Osteocyte (in vitro differentiated cells): ENCODE measurements around the gene PDZD11. TPM values are rescaled to one million over a fixed set of nuclear protein-coding genes. Genes with fewer than 3 reads are reported as not detected.
"Not testable (repeated sequence)": the region's sequence is repeated elsewhere in the genome, so short reads cannot be mapped to it uniquely, and the experiment has no call there.

Source experiments
- DNase-seq: peaks from one replicate; pipeline ENCODE4 v3.0.0; 2021; ENCODE audit warnings: mixed read lengths; ENCODE audit not compliant: unreplicated experiment; ENCODE audit errors: extremely low spot score
- H3K27ac Mint-ChIP-seq: one replicate; pipeline ENCODE4 v1.8.0; 2021; ENCODE audit warnings: mild to moderate bottlenecking, mixed read lengths; ENCODE audit not compliant: unreplicated experiment
- H3K27me3 Mint-ChIP-seq: one replicate; pipeline ENCODE4 v1.8.0; 2021; ENCODE audit warnings: mixed read lengths; ENCODE audit not compliant: unreplicated experiment
- H3K36me3 Mint-ChIP-seq: one replicate; pipeline ENCODE4 v1.8.0; 2021; ENCODE audit warnings: mixed read lengths; ENCODE audit not compliant: unreplicated experiment
- H3K4me1 Mint-ChIP-seq: one replicate; pipeline ENCODE4 v1.8.0; 2021; ENCODE audit warnings: mixed read lengths; ENCODE audit not compliant: unreplicated experiment
- H3K4me3 Mint-ChIP-seq: one replicate; pipeline ENCODE4 v1.8.0; 2021; ENCODE audit warnings: mild to moderate bottlenecking, moderate library complexity, mixed read lengths; ENCODE audit not compliant: unreplicated experiment
- H3K9me3 Mint-ChIP-seq: one replicate; pipeline ENCODE4 v1.8.0; 2021; ENCODE audit warnings: mixed read lengths; ENCODE audit not compliant: unreplicated experiment
- total RNA-seq: library from RNA; stranded (reverse); gene quantifications from 2 replicates; pipeline ENCODE4 v1.2.1, GENCODE V29; 2021
- TF ChIP-seq, protein P1 (sequence below): fragments of 200-600 bp; sonication (generic); IDR thresholded peaks from 2 replicates; pipeline ENCODE4 v1.5.0; 2021; ENCODE audit warnings: antibody characterized with exemption, mild to moderate bottlenecking, moderate library complexity

The PDZD11 gene
- total RNA-seq, 1 donor from 2014 or later = 46.9 TPM

DNA sequence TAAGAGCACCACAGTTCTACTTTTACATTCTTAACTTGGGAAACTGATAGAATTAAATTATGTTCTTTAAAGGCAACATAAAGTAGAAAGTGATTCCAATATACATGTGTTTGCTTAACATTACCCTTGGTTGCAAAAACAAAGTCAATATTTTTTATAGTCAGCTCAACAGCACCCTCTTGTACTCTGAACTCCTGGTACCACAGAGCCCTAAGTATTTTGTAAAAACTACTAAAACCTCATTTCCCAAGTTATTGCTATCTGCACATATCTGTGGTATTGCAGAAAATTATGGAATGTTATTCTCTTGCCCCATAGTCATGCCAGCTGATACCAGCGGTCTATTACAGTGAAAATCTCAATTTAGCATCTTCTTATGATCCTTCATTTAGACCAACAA, 3.1 kb upstream of the PDZD11 start:
- TF ChIP-seq, protein P1, sequence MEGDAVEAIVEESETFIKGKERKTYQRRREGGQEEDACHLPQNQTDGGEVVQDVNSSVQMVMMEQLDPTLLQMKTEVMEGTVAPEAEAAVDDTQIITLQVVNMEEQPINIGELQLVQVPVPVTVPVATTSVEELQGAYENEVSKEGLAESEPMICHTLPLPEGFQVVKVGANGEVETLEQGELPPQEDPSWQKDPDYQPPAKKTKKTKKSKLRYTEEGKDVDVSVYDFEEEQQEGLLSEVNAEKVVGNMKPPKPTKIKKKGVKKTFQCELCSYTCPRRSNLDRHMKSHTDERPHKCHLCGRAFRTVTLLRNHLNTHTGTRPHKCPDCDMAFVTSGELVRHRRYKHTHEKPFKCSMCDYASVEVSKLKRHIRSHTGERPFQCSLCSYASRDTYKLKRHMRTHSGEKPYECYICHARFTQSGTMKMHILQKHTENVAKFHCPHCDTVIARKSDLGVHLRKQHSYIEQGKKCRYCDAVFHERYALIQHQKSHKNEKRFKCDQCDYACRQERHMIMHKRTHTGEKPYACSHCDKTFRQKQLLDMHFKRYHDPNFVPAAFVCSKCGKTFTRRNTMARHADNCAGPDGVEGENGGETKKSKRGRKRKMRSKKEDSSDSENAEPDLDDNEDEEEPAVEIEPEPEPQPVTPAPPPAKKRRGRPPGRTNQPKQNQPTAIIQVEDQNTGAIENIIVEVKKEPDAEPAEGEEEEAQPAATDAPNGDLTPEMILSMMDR = no peak
- Mint-ChIP-seq H3K4me1 (peaks cover 30% of the 10 kb centered on the region), H3K9me3 (no peaks in the 10 kb centered on the region), H3K36me3 (peaks cover 3% of the 10 kb centered on the region), H3K27ac (peak overlapping the region; percentile 58), H3K27me3 (no peaks in the 10 kb centered on the region), H3K4me3 (no peak overlapping the region)
- DNase-seq = no peak

DNA sequence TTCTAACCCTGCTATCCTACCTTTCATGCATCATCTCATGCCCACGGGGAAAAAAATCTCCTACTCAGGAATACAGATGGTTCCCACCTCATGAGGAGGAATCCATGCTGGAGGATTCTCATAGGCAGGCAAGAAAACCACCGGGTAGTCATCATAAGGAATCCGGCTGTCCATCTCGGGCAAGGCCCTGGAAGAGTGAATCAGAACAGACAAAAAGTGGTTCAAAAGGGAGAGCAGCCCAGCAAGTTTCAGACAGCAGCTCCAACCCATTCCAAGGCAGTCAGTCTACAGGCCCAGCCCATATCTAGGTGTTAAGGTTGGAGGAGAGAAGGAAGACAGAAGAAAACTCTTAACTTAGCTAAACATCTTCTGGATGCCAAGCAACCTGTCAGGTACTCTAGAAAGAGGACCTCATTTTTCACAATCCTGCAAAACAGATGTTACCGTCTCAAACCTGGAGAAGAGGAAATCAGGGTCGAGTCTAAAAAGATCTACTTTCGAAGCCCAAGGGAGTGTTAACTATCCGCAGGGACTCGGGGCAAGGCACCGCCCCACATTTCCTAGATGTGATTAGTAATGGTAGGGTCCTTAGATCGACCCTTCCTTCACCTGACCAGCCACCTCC, 447 bp downstream of the PDZD11 start:
- no peaks in the 10 kb centered on the region for H3K27me3 Mint-ChIP-seq
- peaks cover 13% of the 10 kb centered on the region for H3K36me3 Mint-ChIP-seq
- peak overlapping the region; percentile 91 for H3K4me3 Mint-ChIP-seq
- H3K9me3 Mint-ChIP-seq = no peaks in the 10 kb centered on the region
- H3K27ac Mint-ChIP-seq = peak overlapping the region; percentile 71
- DNase-seq = no peak
- TF ChIP-seq, protein P1 = no peak
- peaks cover 30% of the 10 kb centered on the region for H3K4me1 Mint-ChIP-seq

DNA sequence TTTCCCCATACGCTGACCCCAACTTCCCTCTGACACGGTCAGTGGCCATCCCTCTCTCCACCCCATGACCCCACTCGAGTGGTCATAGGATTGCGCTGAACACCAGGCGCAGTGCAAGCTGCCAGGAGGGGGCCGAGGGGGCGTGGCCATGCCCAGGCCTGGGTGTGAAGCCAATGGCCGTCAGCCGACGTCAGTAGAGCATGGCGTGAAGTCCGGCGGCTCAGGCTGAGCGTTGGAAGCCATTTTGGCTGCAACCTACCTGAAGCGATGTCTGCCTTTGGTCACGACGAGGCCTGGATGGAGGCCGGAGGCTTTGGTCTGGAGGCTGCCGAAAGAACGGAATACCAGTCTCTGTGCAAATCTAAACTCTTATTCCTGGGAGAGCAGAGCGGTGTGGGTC, 7.8 kb downstream of the PDZD11 start, which contains the start of gene RAB41:
TSS of gene RAB41 (plus strand) at position 222 of the 400 bp plus-strand sequence. CDS start at position 268, 46 bp downstream.
- Mint-ChIP-seq H3K4me3 (no peak within 1 kb of the TSS), H3K9me3 (peaks cover 6% of the 10 kb centered on the region), H3K27ac (no peak within 1 kb of the TSS), H3K27me3 (no peaks in the 10 kb centered on the region), H3K4me1 (no peaks in the 10 kb centered on the region), H3K36me3 (peaks cover 13% of the 10 kb centered on the region)
- TF ChIP-seq, protein P1 = no peak
- DNase-seq = no peak

DNA sequence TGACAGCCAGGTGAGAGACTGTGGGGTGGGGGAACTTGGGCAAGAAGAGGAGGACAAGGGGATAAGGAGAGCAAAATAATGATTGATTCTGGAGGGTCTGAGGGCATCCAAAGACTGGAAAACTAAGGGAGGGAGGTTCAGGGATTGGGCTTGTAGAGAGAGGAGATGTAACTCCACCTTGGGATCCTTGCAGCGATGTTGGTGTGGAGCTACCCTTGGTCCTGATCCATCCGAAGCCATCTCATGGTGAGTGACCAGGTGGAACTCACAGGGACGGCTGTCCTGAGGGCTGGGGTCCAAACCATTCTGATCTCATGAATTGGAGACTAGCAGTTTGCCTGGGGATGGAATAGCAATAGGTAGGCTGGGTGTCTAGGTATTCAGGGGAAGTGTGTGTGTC, 9.2 kb downstream of the PDZD11 start:
- Mint-ChIP-seq H3K4me3 (no peak overlapping the region), H3K4me1 (no peaks in the 10 kb centered on the region), H3K9me3 (peaks cover 6% of the 10 kb centered on the region), H3K27me3 (no peaks in the 10 kb centered on the region), H3K36me3 (peaks cover 13% of the 10 kb centered on the region), H3K27ac (no peak overlapping the region)
- no peak for DNase-seq
- TF ChIP-seq, protein P1 = no peak

- no peak overlapping the region for H3K4me3 Mint-ChIP-seq
- TF ChIP-seq, protein P1 = no peak
- H3K27ac Mint-ChIP-seq = no peak overlapping the region
- no peak for DNase-seq
- H3K9me3 Mint-ChIP-seq = peaks cover 6% of the 10 kb centered on the region
- no peaks in the 10 kb centered on the region for H3K4me1 Mint-ChIP-seq
- peaks cover 1% of the 10 kb centered on the region for H3K36me3 Mint-ChIP-seq
- H3K27me3 Mint-ChIP-seq = no peaks in the 10 kb centered on the region
Observed at GRCh38 chrX:70279081-70279480, 10.6 kb downstream of the PDZD11 start.

DNA sequence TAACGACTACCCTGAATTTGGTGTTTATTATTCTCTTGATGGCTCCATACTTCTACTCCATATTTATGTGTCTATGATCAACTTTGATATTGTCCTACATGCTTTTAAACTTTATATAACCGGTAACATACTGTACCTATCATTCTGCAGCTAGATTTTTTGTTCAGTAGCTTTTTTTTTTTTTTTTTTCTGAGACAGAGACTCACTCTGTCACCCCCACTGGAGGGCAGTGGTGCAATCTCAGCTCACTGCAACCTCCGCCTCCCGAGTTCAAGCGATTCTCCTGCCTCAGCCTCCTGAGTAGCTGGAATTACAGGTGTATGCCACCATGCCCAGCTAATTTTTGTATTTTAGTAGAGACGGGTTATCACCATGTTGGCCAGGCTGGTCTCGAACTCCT, 15.7 kb downstream of the PDZD11 start:
- H3K9me3 Mint-ChIP-seq, H3K4me1 Mint-ChIP-seq, DNase-seq, H3K4me3 Mint-ChIP-seq, H3K36me3 Mint-ChIP-seq, H3K27me3 Mint-ChIP-seq, H3K27ac Mint-ChIP-seq: not testable (repeated sequence)
